Glutamatergic neuron (in vitro differentiated cells): ENCODE results near the gene MFSD11. TPM values are rescaled to one million over a fixed set of nuclear protein-coding genes. Genes with fewer than 3 reads are reported as not detected.
"Not testable (repeated sequence)": the region's sequence is repeated elsewhere in the genome, so short reads cannot be mapped to it uniquely, and the experiment has no call there.

ENCODE experiments used
- DNase-seq: peaks from one replicate; pipeline ENCODE4 v3.0.0; 2022
- H3K27ac Mint-ChIP-seq: one replicate; pipeline ENCODE4 v1.8.0; 2020; ENCODE audit warnings: mild to moderate bottlenecking, mixed read lengths, inconsistent platforms; ENCODE audit not compliant: unreplicated experiment
- H3K27me3 Mint-ChIP-seq: one replicate; pipeline ENCODE4 v1.8.0; 2020; ENCODE audit warnings: mild to moderate bottlenecking, moderate library complexity, mixed read lengths, inconsistent platforms; ENCODE audit not compliant: unreplicated experiment
- H3K36me3 Mint-ChIP-seq: one replicate; pipeline ENCODE4 v1.8.0; 2020; ENCODE audit warnings: mild to moderate bottlenecking, mixed read lengths, inconsistent platforms; ENCODE audit not compliant: unreplicated experiment
- H3K4me1 Mint-ChIP-seq: one replicate; pipeline ENCODE4 v1.8.0; 2020; ENCODE audit warnings: mild to moderate bottlenecking, low read depth, mixed read lengths, inconsistent platforms; ENCODE audit not compliant: unreplicated experiment
- H3K4me3 Mint-ChIP-seq: one replicate; pipeline ENCODE4 v1.8.0; 2020; ENCODE audit warnings: mild to moderate bottlenecking, mixed read lengths, inconsistent platforms; ENCODE audit not compliant: unreplicated experiment
- H3K9me3 Mint-ChIP-seq: one replicate; pipeline ENCODE4 v1.8.0; 2020; ENCODE audit warnings: mild to moderate bottlenecking, moderate library complexity, mixed read lengths, inconsistent platforms; ENCODE audit not compliant: unreplicated experiment
- total RNA-seq: library from RNA; stranded (reverse); fragmentation: NEBNext Ultra II Directional; extraction: Animal tissue kit (Norgen Biotek cat#: 25700); gene quantifications from one replicate; pipeline ENCODE4 v1.2.1, GENCODE V29; 2021; ENCODE audit not compliant: unreplicated experiment
- TF ChIP-seq, protein P1 (sequence below): fragments of 200-600 bp; sonication (generic); IDR thresholded peaks from one replicate; pipeline ENCODE4 v1.5.0; 2021; ENCODE audit not compliant: partially characterized antibody, unreplicated experiment

The MFSD11 gene
- total RNA-seq, 1 donor from 2014 or later: 33.7 TPM

GRCh38 chr17:76742958-76743357 is 5.0 kb downstream of the MFSD11 start:
- H3K4me1 Mint-ChIP-seq: peaks cover 2% of the 10 kb centered on the region

DNA sequence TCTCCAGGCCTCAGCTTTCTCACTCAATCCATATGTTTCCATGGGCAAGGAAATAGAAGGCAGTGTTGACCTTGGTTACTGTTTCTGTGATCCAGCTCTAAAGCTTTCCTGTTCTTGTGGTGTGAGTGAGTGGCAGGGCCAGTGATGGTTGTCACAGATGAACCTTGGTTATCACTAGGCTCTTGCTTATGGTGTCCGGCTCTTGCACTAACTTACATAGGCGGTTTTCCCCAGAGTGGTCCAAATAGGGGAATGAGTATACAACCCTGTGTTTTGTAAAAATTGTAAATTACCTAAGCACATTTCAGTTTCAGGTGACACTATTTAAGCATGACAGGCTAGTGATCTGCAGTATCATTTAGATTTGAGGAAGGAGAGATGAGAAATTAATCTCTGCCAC is 6.8 kb downstream of the MFSD11 start:
- H3K4me1 Mint-ChIP-seq: peaks cover 2% of the 10 kb centered on the region
- TF ChIP-seq, protein P1, sequence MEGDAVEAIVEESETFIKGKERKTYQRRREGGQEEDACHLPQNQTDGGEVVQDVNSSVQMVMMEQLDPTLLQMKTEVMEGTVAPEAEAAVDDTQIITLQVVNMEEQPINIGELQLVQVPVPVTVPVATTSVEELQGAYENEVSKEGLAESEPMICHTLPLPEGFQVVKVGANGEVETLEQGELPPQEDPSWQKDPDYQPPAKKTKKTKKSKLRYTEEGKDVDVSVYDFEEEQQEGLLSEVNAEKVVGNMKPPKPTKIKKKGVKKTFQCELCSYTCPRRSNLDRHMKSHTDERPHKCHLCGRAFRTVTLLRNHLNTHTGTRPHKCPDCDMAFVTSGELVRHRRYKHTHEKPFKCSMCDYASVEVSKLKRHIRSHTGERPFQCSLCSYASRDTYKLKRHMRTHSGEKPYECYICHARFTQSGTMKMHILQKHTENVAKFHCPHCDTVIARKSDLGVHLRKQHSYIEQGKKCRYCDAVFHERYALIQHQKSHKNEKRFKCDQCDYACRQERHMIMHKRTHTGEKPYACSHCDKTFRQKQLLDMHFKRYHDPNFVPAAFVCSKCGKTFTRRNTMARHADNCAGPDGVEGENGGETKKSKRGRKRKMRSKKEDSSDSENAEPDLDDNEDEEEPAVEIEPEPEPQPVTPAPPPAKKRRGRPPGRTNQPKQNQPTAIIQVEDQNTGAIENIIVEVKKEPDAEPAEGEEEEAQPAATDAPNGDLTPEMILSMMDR: no peak
- no peak for DNase-seq
- H3K27me3 Mint-ChIP-seq: no peaks in the 10 kb centered on the region
- H3K36me3 Mint-ChIP-seq: peaks cover 10% of the 10 kb centered on the region
- no peak overlapping the region for H3K27ac Mint-ChIP-seq
- H3K9me3 Mint-ChIP-seq: no peaks in the 10 kb centered on the region
- no peak overlapping the region for H3K4me3 Mint-ChIP-seq

More at GRCh38 chr17:76742958-76743357, 5.0 kb downstream of the MFSD11 start:
- peaks cover 7% of the 10 kb centered on the region for H3K27me3 Mint-ChIP-seq
- TF ChIP-seq, protein P1: no peak
- H3K9me3 Mint-ChIP-seq: peaks cover 7% of the 10 kb centered on the region
- peaks cover 10% of the 10 kb centered on the region for H3K36me3 Mint-ChIP-seq
- DNase-seq: no peak
- H3K4me3 Mint-ChIP-seq: no peak overlapping the region
- no peak overlapping the region for H3K27ac Mint-ChIP-seq

- not testable (repeated sequence) for H3K4me1 Mint-ChIP-seq, H3K27me3 Mint-ChIP-seq, H3K27ac Mint-ChIP-seq, H3K9me3 Mint-ChIP-seq, DNase-seq, H3K4me3 Mint-ChIP-seq
- peaks cover 10% of the 10 kb centered on the region for H3K36me3 Mint-ChIP-seq
Measured at GRCh38 chr17:76745785-76746184, 7.9 kb downstream of the MFSD11 start.

GRCh38 chr17:76747716-76748363 is 9.9 kb downstream of the MFSD11 start:
- TF ChIP-seq, protein P1: no peak
- H3K4me1 Mint-ChIP-seq: no peaks in the 10 kb centered on the region
- no peaks in the 10 kb centered on the region for H3K9me3 Mint-ChIP-seq
- H3K27ac Mint-ChIP-seq: no peak overlapping the region
- H3K36me3 Mint-ChIP-seq: peaks cover 10% of the 10 kb centered on the region
- H3K4me3 Mint-ChIP-seq: no peak overlapping the region
- no peak for DNase-seq
- H3K27me3 Mint-ChIP-seq: no peaks in the 10 kb centered on the region

DNA sequence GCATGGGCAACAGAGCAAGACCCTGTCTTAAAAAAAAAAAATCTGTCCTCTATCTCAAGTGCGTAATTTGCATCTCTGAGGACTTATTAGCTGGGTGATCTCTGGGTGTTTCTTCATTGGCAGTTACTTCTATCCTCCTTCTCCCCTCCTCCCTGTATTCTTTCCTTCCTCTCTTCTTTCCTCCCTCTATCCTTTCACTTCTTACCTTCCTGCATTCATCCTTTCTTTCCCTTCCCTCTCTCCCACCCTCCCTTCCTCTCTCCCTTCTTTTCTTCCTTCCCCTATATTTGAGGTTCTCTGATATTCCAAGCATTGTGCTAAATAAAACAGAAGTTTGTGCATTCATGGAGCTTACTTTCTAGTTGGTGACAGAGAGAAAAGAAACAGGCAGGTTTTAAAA is 10.7 kb downstream of the MFSD11 start:
- Mint-ChIP-seq H3K27ac (no peak overlapping the region), H3K4me1 (no peaks in the 10 kb centered on the region), H3K36me3 (peaks cover 10% of the 10 kb centered on the region), H3K9me3 (no peaks in the 10 kb centered on the region), H3K4me3 (no peak overlapping the region), H3K27me3 (no peaks in the 10 kb centered on the region)
- DNase-seq: no peak
- TF ChIP-seq, protein P1: no peak
